H9 (cell line): Measurements from ENCODE around the gene CAT. TPM values are rescaled to one million over a fixed set of nuclear protein-coding genes. Genes with fewer than 3 reads are reported as not detected.
"Not testable (repeated sequence)": the region's sequence is repeated elsewhere in the genome, so short reads cannot be mapped to it uniquely, and the experiment has no call there.

Experiments
- DNase-seq: peaks from one replicate; pipeline ENCODE4 v3.0.0-alpha.2; 2017
- H2AFZ ChIP-seq: one replicate; pipeline ENCODE4 v1.6.1; 2013; ENCODE audit warnings: mild to moderate bottlenecking, low read length, control low read depth, moderate library complexity
- H2AK5ac ChIP-seq: 2 replicates; pipeline ENCODE4 v1.6.1; 2013; ENCODE audit warnings: low read length, control low read depth, mixed read lengths; ENCODE audit not compliant: insufficient read length
- H2BK120ac ChIP-seq: one replicate; pipeline ENCODE4 v1.6.1; 2013; ENCODE audit warnings: low read depth, mild to moderate bottlenecking, low read length, control low read depth, inconsistent platforms; ENCODE audit not compliant: poor library complexity, severe bottlenecking
- H2BK12ac ChIP-seq: 2 replicates; pipeline ENCODE4 v1.6.1; 2013; ENCODE audit warnings: low read length, control low read depth, mixed read lengths, low read depth; ENCODE audit not compliant: insufficient read length
- H2BK15ac ChIP-seq: 2 replicates; pipeline ENCODE4 v1.6.1; 2013; ENCODE audit warnings: low read depth, low read length, control low read depth
- H2BK20ac ChIP-seq: one replicate; pipeline ENCODE4 v1.6.1; 2013; ENCODE audit warnings: low read depth, mild to moderate bottlenecking, low read length, control low read depth, inconsistent platforms; ENCODE audit not compliant: poor library complexity, severe bottlenecking
- H2BK5ac ChIP-seq: 2 replicates; pipeline ENCODE4 v1.6.1; 2013; ENCODE audit warnings: low read length, control low read depth, mixed read lengths; ENCODE audit not compliant: insufficient read length
- H3K14ac ChIP-seq: 2 replicates; pipeline ENCODE4 v1.6.1; 2013; ENCODE audit warnings: low read length, control low read depth; ENCODE audit not compliant: insufficient read depth
- H3K18ac ChIP-seq: 2 replicates; pipeline ENCODE4 v1.6.1; 2013; ENCODE audit warnings: low read depth, mild to moderate bottlenecking, mixed read lengths, low read length, control low read depth; ENCODE audit not compliant: insufficient read length
- H3K23ac ChIP-seq: 2 replicates; pipeline ENCODE4 v1.6.1; 2013; ENCODE audit warnings: low read length, control low read depth, mixed read lengths, low read depth; ENCODE audit not compliant: insufficient read length
- H3K23me2 ChIP-seq: 2 replicates; pipeline ENCODE4 v1.6.1; 2013; ENCODE audit warnings: low read depth, mild to moderate bottlenecking, mixed read lengths, low read length, control low read depth; ENCODE audit not compliant: insufficient read length, poor library complexity, severe bottlenecking
- H3K27ac ChIP-seq: 2 replicates; pipeline ENCODE4 v1.5.1; 2013; ENCODE audit warnings: low read length, control low read depth, mixed read lengths, low read depth; ENCODE audit not compliant: insufficient read length
- H3K27me3 ChIP-seq: 2 replicates; pipeline ENCODE4 v1.6.1; 2013; ENCODE audit warnings: low read length, control low read depth, inconsistent platforms; ENCODE audit not compliant: insufficient read depth
- H3K4ac ChIP-seq: 2 replicates; pipeline ENCODE4 v1.6.1; 2013; ENCODE audit warnings: low read depth, mild to moderate bottlenecking, control low read depth, inconsistent platforms, low read length, moderate library complexity
- H3K4me1 ChIP-seq: 2 replicates; pipeline ENCODE4 v1.6.1; 2013; ENCODE audit warnings: low read length, control low read depth, inconsistent platforms; ENCODE audit not compliant: insufficient read depth
- H3K4me2 ChIP-seq: 2 replicates; pipeline ENCODE4 v1.6.1; 2013; ENCODE audit warnings: low read length, control low read depth, mixed read lengths; ENCODE audit not compliant: insufficient read length, insufficient read depth
- H3K56ac ChIP-seq: 2 replicates; pipeline ENCODE4 v1.6.1; 2013; ENCODE audit warnings: low read depth, mild to moderate bottlenecking, mixed read lengths, low read length, control low read depth; ENCODE audit not compliant: insufficient read length
- H3K79me1 ChIP-seq: 2 replicates; pipeline ENCODE4 v1.6.1; 2013; ENCODE audit warnings: low read depth, mild to moderate bottlenecking, moderate library complexity, low read length, control low read depth, inconsistent platforms; ENCODE audit not compliant: insufficient read depth, poor library complexity, severe bottlenecking
- H3K79me2 ChIP-seq: 2 replicates; pipeline ENCODE4 v1.6.1; 2013; ENCODE audit warnings: low read length, control low read depth, inconsistent platforms; ENCODE audit not compliant: insufficient read depth
- H3K9ac ChIP-seq: 2 replicates; pipeline ENCODE4 v1.6.1; 2013; ENCODE audit warnings: low read length, control low read depth, mixed read lengths; ENCODE audit not compliant: insufficient read length; ENCODE audit errors: extremely low read depth
- H3K9me3 ChIP-seq: one replicate; pipeline ENCODE4 v1.6.1; 2013; ENCODE audit warnings: low read depth, low read length, inconsistent platforms; ENCODE audit not compliant: control insufficient read depth
- H3T11ph ChIP-seq: one replicate; pipeline ENCODE4 v1.6.1; 2013; ENCODE audit warnings: mild to moderate bottlenecking, low read length, control low read depth, inconsistent platforms
- H4K20me1 ChIP-seq: one replicate; pipeline ENCODE4 v1.6.1; 2013; ENCODE audit not compliant: control insufficient read depth, insufficient read length, insufficient read depth
- H4K5ac ChIP-seq: 2 replicates; pipeline ENCODE4 v1.6.1; 2013; ENCODE audit warnings: low read depth, mild to moderate bottlenecking, mixed read lengths, low read length, control low read depth; ENCODE audit not compliant: insufficient read length
- H4K8ac ChIP-seq: replicated peaks from 2 replicates; pipeline ENCODE4 v1.6.1; 2013; ENCODE audit warnings: low read length, control low read depth, mixed read lengths, low read depth; ENCODE audit not compliant: insufficient read length
- H4K91ac ChIP-seq: 2 replicates; pipeline ENCODE4 v1.6.1; 2013; ENCODE audit warnings: low read depth, mild to moderate bottlenecking, moderate library complexity, mixed read lengths, low read length, control low read depth; ENCODE audit not compliant: insufficient read length
- H3K27ac Mint-ChIP-seq, 3 experiments: 2 replicates in 2 of 3; 3 replicates in 1 of 3; pipeline ENCODE4 v1.8.0; 2020 to 2021; ENCODE audit warnings: mixed read lengths in 3 of 3, mild to moderate bottlenecking in 1 of 3, moderate library complexity in 1 of 3
- H3K27me3 Mint-ChIP-seq: 2 replicates; pipeline ENCODE4 v1.8.0; 2021; ENCODE audit warnings: low read depth, mild to moderate bottlenecking, moderate library complexity, mixed read lengths
- H3K36me3 Mint-ChIP-seq, 3 experiments: 2 replicates in 2 of 3; 3 replicates in 1 of 3; pipeline ENCODE4 v1.8.0; 2020 to 2021; ENCODE audit warnings: low read depth in 3 of 3, mixed read lengths in 3 of 3; ENCODE audit not compliant: insufficient read depth in 1 of 3
- H3K4me1 Mint-ChIP-seq, 2 experiments: 2 replicates each; pipeline ENCODE4 v1.8.0; 2020; ENCODE audit warnings: mixed read lengths in 2 of 2
- H3K4me3 Mint-ChIP-seq, 2 experiments: 2 replicates in 1 of 2; 3 replicates in 1 of 2; pipeline ENCODE4 v1.8.0; 2020 to 2021; ENCODE audit warnings: mild to moderate bottlenecking in 2 of 2, mixed read lengths in 2 of 2, moderate library complexity in 1 of 2
- H3K9me3 Mint-ChIP-seq, 2 experiments: 2 replicates in 1 of 2; 3 replicates in 1 of 2; pipeline ENCODE4 v1.8.0; 2020; ENCODE audit warnings: mild to moderate bottlenecking in 2 of 2, mixed read lengths in 2 of 2, moderate library complexity in 1 of 2
- WGBS: extraction: QIAGEN DNeasy Blood & Tissue Kit; methylation state at CpG from one replicate; pipeline ENCODE4 v1.1.7; 2013; ENCODE audit warnings: missing lambda C conversion rate, low lambda C conversion rate, mixed read lengths; ENCODE audit not compliant: insufficient read length; ENCODE audit errors: extremely low coverage; 5-methylcytosine and 5-hydroxymethylcytosine counted together
- total RNA-seq: library from RNA; stranded (reverse); gene quantifications from 2 replicates; pipeline ENCODE4 v1.2.1, GENCODE V29; 2021
- TF ChIP-seq, protein P1 (sequence below): fragments of 200-600 bp; sonication (generic); conservative IDR thresholded peaks from 3 replicates; pipeline ENCODE4 v1.8.0; 2021; ENCODE audit warnings: antibody characterized with exemption, mild to moderate bottlenecking

CAT gene
- total RNA-seq, 1 experiment from 2014 or later: 9.9 TPM

DNA sequence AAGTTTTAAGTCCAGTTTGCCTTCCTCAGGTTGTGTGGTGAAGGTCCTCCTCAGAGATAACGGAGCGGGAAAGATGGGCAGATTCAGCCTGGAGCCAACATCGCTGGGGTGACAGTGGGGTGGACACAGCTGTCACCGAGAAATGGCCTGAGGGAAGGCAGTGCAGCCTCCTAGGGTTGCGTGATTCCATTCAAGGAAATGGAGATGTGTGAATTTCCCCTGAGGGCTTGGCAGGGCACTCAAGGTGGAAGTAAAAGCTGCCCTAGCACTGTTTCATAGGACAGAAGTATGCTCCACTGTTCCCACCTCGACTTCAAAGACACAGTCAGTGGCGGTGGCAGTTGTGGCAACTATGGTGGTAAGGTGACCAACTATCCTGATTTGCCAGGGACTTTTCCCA lies 15.4 kb upstream of the CAT start:
- H3K56ac ChIP-seq: no peak overlapping the region
- no peak overlapping the region for H3K27ac Mint-ChIP-seq

DNA sequence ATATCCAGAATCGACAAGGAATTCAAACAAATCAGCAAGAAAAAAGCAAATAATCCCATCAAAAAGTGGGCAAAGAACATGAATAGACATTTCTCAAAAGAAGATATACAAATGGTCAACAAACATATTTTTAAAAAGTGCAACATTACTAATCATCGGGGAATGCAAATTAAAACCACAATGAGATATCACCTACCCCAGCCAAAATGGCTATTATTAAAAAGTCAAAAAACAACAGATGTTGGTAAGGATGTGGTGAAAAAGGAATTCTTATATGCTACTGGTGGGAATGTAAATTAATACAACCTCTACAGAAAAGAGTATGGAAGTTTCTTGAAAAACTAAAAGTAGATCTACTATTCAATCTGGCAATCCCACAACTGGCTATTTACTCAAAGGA lies 13.9 kb upstream of the CAT start:
- not testable (repeated sequence) for H2BK15ac ChIP-seq, DNase-seq, H2BK5ac ChIP-seq, H3T11ph ChIP-seq, H3K27me3 Mint-ChIP-seq, H3K36me3 Mint-ChIP-seq, H2AK5ac ChIP-seq, H3K4me2 ChIP-seq, H3K79me2 ChIP-seq, H3K23me2 ChIP-seq, H2BK120ac ChIP-seq, H4K8ac ChIP-seq, H3K14ac ChIP-seq, H4K91ac ChIP-seq, H3K4me1 Mint-ChIP-seq, H3K79me1 ChIP-seq, H3K4ac ChIP-seq, H2BK20ac ChIP-seq, H3K27ac Mint-ChIP-seq, H2AFZ ChIP-seq, H3K9me3 ChIP-seq, H3K4me3 Mint-ChIP-seq, H4K20me1 ChIP-seq, H3K56ac ChIP-seq, H3K27ac ChIP-seq, H3K4me1 ChIP-seq, H3K9me3 Mint-ChIP-seq, H3K9ac ChIP-seq, H2BK12ac ChIP-seq, H3K23ac ChIP-seq, H3K27me3 ChIP-seq, H4K5ac ChIP-seq, H3K18ac ChIP-seq
- WGBS: no CpG with 5 or more reads among the region's 2 CpGs

More for the DNA sequence above, 15.4 kb upstream of the CAT start:
- Histone ChIP-seq H2BK20ac (no peak overlapping the region), H3K79me2 (no peaks in the 10 kb centered on the region), H2BK15ac (no peak overlapping the region), H3K4me2 (no peak overlapping the region), H3K23ac (no peak overlapping the region), H4K20me1 (no peaks in the 10 kb centered on the region), H3K23me2 (no peaks in the 10 kb centered on the region), H4K8ac (no peak overlapping the region), H3K14ac (no peak overlapping the region), H3K18ac (no peak overlapping the region), H3K27ac (no peak overlapping the region), H4K5ac (no peak overlapping the region), H3K9ac (no peak overlapping the region), H3K9me3 (no peaks in the 10 kb centered on the region), H2BK120ac (no peak overlapping the region), H2AK5ac (no peak overlapping the region), H3T11ph (no peak overlapping the region), H2BK12ac (no peak overlapping the region), H3K27me3 (no peaks in the 10 kb centered on the region), H4K91ac (no peak overlapping the region), H3K79me1 (no peaks in the 10 kb centered on the region), H3K4me1 (no peaks in the 10 kb centered on the region), H2BK5ac (no peak overlapping the region), H2AFZ (no peak overlapping the region), H3K4ac (no peak overlapping the region)
- no peaks in the 10 kb centered on the region for H3K4me1 Mint-ChIP-seq
- no CpG with 5 or more reads among the region's 7 CpGs for WGBS
- H3K27me3 Mint-ChIP-seq: no peaks in the 10 kb centered on the region
- DNase-seq: no peak
- H3K4me3 Mint-ChIP-seq: no peak overlapping the region
- H3K9me3 Mint-ChIP-seq: no peaks in the 10 kb centered on the region
- TF ChIP-seq, protein P1, sequence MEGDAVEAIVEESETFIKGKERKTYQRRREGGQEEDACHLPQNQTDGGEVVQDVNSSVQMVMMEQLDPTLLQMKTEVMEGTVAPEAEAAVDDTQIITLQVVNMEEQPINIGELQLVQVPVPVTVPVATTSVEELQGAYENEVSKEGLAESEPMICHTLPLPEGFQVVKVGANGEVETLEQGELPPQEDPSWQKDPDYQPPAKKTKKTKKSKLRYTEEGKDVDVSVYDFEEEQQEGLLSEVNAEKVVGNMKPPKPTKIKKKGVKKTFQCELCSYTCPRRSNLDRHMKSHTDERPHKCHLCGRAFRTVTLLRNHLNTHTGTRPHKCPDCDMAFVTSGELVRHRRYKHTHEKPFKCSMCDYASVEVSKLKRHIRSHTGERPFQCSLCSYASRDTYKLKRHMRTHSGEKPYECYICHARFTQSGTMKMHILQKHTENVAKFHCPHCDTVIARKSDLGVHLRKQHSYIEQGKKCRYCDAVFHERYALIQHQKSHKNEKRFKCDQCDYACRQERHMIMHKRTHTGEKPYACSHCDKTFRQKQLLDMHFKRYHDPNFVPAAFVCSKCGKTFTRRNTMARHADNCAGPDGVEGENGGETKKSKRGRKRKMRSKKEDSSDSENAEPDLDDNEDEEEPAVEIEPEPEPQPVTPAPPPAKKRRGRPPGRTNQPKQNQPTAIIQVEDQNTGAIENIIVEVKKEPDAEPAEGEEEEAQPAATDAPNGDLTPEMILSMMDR: no peak
- H3K36me3 Mint-ChIP-seq: no peaks in the 10 kb centered on the region
